Activated T-cell treated with anti-CD3 and anti-CD28 coated beads, Interleukin-2, amount 50 U/mL, for 48 hours (primary cell): Measurements from ENCODE around the gene VGLL4.
"Not testable (repeated sequence)": the region's sequence is repeated elsewhere in the genome, so short reads cannot be mapped to it uniquely, and the experiment has no call there.

Experiments
- DNase-seq, 2 experiments: peaks; one replicate each; pipeline ENCODE4 v3.0.0-alpha.2; 2020

Gene VGLL4, protein sequence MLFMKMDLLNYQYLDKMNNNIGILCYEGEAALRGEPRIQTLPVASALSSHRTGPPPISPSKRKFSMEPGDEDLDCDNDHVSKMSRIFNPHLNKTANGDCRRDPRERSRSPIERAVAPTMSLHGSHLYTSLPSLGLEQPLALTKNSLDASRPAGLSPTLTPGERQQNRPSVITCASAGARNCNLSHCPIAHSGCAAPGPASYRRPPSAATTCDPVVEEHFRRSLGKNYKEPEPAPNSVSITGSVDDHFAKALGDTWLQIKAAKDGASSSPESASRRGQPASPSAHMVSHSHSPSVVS

DNA sequence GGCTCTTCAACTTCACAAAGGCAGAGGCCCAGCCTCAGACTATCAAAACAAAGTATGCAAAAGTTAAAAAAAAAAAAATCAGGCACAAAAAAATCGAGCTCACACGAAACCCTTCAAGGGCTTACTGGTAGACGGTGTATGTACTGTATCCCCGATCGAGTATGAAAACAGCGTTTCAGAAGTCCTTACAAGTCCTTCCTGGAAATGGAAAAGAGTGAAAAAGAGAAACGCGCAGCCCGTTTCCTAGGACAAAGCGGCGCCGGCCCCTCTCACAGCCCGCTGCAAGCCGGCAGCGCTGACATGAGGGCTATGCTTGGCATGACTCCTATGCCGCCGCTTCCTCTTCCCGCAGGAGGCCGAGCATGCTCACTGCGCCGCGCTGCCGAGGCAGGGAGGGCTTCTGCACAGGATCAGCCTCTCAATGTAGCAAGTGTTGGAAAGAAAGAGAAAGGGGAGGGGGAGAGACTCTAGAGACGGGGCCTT is at the start of gene VGLL4:
Gene VGLL4 (minus strand): TSS at position 311 of the 483 bp plus-strand sequence. CDS start 397 bp downstream, outside the sequence.
- peak; percentile 82 to 83 for DNase-seq

DNA sequence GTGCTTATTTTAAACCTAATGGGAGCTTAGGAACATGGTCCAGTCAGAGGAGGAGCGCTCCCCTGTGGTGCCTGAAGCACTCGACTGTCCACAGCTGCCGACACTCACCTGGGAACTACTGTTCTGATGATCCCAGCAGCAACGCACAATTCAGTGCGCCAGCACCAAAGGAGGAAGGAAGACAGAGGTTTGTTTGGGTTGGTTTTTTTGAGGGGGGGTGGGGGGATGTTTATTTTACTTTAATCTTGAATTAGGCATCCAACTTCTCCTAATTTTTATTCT is 48.8 kb upstream of the VGLL4 start:
- no peak for DNase-seq

DNA sequence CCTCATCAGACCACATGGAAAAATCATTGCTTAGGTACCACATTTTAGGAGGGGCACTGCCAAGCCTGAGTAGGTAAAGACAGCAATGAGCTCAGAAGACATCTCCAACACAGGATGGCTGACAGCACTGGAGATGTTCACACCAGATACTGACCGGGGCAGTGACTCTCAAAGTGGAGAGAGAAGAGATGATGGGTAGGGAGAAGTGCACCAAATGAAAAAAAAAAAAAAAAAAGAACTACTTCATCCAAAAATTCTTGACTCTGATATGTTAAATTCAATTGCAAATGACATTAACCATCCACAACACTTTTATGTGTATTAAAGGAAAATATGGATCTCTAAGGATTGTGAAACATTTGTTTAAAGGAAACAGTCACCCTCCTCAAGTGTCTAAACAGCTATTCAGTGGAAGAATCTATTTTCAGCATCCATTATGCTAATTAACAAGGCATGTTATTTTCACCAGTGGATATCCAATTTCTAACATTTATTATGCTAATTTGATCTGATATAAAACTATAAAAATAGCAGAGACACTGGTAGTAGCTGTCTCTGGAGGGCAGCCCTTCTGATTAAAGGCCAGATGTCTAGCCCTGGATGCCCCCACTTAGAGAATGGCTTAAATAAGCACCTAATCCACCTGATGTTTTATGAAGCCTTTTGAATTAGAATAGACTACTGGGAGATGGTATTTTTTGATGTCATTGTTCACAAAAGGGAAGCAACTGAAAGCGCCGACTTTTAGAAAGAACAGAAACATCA is 48.2 kb upstream of the VGLL4 start:
- DNase-seq = no peak

DNA sequence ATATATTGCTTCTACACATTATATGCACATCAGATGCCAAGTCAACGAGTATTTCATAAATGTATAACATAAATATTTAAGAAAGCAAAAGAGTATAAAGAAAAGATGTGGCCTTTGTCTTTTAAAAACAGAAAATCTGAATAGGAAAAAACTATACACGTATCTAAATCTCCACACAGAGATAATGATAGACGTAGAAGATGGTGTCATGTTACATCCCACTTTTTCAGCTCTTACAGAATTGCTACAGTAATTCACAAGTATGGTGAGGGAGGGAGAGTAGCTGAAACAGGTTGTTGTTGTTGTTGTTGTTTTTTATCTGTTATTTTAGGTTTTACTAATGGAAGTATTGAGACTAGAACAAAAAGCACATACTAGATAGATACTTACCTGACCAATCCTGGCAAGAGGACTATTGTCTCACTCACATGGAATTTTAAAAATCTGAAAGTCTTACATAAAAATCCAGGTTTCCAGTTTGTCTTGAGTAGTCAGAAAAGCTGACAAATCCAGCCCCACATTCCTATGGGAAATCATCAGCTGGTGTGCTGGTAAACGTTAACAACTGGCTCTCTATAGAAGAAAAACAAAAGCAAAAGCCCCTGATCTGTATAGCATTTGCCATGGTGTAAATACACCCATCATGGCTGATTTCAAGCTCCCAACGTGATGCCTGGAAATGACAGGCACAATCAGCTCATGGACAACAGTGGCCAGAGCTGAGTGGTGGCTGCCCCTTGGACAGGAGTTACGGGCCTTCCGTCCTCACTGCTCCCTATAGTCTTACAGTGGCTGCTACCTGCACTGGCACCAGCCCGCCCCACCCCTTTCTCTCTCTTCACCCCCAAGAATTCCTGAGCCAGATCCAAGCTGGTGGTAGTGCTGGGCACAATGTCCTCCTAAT is 47.4 kb upstream of the VGLL4 start:
- no peak for DNase-seq

DNA sequence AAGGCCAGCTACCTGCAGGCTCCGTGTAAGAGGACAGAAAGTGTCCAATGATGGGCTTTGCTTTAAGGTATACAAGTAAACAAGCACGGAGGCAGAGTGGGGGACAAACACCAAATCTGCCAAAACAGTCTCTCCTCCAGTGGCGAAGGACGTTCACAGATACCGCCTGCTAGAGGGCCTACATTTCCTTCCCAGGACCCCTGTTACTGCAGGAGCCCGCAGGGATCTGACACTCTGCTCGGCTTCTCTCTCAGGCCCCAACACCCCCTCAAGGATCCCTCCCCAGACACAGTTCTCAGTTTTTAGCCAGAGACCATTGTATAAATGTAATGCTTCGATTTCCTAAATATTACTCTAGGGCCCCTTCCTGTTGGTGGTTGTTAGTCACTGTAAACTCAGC is 46.0 kb upstream of the VGLL4 start:
- no peak for DNase-seq

DNA sequence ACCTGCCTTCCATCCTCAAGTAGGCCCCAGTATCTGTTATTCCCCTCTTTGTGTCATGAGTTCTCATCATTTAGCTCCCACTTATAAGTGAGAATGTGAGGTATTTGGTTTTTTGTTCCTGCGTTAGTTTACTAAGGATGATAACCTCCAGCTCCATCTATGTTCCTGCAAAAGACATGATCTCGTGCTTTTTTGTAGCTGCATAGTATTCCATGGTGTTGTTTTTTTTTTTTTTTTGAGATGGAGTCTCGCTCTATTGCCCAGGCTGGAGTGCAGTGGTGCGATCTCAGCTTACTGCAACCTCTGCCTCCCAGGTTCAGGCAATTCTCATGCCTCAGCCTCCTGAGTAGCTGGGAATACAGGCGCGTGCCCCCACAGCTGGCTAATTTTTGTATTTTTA is 41.3 kb upstream of the VGLL4 start:
- not testable (repeated sequence) for DNase-seq

DNA sequence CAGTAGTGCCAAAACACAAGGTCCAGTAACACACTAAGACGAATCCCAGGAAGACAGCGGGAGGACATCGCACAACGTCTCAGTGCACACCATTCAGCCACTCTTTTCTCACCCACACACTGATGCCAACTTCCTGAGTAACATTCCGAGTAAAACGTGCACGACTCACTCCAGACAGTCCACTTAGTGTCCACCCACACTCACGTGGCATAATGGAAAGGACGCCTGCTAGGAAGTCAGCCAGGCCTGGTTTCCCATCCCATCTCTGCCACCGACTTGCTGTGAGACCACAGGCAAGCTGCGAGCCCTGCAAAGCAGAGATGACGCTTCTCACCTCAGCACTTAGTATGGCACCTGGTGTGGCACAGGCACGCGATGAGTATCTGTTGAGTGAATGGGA is 36.8 kb upstream of the VGLL4 start:
- no peak for DNase-seq

DNA sequence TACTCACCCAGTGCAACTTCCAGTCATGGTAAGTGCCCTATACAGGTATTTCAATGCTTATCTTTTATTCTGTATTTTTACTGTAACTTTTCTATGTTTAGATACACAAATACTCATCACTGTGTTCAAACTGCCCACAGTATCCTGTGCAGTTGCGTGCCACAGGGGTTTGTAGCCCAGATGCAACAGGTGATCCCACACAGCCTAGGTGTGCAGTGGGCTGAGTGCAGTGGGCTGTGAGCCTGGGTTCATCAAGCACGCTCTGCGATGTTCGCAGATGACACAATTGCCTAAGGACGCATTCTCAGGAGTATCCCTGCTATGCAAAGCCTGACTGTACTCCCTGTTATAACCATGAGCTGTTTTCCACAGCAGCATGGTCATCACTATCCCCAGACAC is 36.2 kb upstream of the VGLL4 start:
- DNase-seq = no peak

DNA sequence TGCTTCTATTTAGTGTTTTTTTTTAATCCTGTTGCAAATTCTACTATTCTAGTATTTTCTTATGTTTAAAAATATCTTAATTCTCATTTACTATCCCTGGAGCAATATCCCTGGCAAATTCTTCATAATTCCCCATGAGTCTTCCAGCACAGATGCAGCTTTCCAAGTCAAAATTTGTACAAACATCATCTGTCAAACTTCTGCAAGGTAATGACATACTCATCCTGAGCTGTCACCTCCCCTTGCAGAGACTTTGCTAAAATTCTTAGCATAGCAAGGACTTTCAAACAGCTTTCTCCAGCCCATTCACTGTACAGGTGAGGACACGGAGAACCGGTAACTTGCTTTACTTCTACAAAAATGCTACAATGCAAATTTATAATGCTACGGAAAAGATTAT is 28.6 kb upstream of the VGLL4 start:
- DNase-seq = no peak

DNA sequence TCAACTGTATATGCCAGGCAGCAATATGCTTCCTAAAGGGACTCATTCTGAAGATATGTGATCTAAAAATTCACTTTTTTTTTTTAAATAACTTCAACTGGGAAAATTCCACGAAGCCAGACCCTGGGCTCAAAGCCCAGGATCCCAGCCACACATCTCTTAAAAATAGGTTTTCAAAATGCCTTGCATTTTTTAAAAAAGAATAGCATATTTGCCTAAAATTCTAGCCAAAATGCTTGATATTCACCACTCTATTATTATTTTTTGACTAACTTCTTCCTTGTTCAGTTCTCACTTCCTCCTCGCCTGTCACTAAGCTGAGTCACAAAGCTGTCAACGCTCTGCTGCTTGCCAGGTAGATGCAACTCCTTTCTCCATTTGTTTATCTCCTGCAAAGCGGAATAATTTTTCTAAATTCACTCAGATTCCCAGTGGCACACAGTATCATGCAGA is 28.0 kb upstream of the VGLL4 start:
- no peak for DNase-seq

DNA sequence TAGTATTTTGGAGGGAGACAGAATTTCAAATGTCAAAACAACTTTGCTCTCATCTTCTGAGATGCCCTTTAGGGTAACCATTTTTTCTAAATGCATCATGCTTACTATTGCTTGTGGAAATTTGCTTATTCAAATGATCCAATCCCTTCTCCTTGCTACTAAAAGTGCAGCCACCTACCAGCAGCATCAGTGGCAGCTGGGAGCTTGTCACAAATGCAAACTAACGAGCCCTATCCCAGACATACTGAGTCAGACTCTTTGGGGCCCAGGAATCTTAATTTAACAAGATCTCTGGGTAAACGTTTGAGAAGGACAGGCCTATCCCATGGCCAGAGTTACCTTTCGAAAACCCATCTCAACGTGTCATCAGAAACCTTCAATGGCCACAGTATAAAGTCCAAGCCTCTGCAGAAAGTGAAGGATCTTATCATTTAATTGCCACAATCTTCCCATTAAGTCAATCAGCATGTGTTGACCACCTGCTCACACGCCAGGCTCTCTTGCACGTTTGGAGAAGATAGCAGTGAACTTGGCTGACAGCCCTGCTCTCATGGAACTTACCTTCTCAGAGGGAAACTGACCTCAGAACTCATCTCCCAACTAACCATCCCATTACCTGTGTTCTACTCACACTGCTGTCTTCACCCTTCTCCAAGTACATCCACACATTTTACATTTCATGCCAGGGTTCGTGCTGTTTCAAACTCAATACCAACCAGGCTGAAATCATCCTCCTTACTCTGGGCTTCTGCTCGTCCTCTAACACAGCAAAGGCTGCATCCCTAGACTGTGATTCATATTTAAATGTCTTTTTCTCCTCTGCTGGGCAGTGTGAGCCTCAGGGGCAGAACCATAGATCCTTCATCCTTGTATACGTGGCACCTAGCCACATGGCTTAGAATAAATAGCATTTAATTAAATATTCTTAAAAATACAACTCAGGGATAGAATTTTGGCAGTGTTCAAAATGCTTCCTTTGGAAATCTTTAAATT is 24.8 kb upstream of the VGLL4 start:
- DNase-seq = no peak

DNA sequence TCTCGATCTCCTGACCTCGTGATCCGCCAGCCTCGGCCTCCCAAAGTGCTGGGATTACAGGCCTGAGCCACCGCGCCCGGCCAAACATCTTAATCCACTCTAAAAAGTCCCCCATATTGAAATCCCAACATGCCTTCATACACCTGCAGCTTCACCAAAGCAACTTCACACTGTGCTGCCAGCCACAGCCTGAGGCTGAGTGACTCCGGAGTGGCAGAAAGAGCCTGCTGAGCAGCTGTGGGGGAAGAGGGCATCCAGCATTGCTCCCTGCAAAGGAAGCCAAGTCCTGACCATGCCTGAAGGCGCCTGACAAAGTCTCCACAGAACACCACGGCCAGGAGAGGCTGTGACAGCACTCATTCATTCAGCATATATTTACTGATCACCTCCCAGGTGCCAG is 21.6 kb upstream of the VGLL4 start:
- no peak for DNase-seq

DNA sequence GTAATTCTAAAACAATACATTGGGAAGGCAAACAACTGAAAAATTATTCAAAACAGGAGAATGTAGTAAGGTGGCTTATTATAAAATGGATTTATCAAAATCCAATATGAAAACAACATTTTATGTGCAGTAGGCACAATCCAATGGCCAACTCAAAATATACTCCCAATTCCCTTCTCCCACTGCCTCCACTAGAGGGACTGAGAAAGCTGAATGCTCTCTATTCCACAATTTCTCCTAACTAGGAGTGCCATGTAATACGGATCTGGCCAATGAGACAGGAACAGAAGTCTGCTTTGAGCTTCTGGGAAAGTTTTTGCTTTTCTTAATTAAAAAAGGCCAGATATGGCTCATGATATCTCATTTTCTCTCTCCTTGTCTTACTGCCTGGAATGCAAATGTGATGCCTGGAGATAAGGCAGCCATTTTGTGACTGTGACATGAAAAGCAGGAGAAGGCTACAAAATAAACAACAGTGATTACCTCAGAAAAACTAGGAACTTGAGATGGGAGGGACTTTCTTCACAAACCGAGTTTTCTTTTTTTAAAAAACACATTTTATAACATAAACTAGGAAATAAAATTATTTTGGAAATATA is 18.8 kb upstream of the VGLL4 start:
- DNase-seq = no peak

DNA sequence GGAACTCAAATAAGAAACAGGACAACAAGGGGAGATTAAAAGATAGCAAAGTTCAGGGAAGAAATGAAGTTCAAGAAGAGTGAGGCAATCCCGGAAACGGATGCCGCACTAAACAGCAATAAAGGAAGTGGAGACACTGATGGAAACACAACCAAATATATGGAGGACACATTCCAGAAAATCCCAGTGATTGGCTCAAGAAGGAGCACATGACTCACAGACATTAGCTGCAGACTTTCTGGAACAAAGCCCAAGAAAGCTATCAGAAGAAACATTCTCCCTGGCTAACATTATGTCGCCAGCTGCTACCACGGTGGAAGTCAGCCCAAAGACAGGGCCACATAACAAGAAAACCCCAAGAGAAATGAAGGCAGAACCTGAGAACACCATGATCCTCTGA is 18.1 kb upstream of the VGLL4 start:
- DNase-seq = no peak

DNA sequence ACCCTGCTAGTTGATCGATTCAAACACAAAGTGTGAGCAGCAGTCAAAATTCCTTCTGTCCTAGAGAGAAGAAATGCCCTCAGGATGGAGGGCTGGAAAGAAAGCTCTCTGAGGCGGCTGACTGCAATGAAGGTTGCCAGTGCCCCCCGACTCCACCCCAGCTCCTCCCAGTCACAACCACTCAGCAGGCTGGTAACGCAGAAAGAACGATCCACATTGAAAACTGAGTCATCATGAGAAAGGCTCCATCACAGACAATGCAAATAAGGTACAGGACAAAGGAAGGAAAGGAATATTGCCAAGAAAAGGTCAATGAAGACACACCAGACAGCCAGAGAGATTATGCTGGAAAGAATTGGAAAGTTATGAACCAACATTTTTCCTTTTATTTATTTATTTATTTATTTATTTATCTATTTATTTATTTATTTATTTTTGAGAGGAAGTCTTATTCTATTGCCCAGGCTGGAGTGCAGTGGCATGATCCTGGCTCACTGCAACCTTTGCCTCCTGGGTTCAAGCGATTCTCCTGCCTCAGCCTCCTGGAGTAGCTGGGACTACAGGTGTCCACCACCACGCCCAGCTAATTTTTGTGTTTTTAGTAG is 17.4 kb upstream of the VGLL4 start:
- no peak for DNase-seq

DNA sequence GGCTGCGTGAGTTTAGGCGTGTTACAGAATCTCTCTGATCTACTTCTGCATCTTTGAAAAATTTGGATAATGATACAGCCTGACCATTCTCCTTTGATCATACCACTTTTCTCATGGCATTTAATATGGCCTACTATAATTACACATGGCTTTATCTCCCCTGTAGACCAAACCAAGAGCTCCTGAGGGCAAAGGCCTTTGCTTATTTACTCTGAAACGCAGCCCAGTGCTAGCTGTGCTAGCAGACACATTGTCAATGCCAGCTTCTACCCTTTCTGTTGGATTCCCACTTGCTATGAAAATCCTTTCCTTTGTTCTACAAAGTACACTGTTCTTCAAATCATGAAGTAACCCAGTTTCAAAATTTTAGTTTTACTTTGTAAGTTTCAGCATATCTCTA is 16.5 kb upstream of the VGLL4 start:
- DNase-seq = no peak

DNA sequence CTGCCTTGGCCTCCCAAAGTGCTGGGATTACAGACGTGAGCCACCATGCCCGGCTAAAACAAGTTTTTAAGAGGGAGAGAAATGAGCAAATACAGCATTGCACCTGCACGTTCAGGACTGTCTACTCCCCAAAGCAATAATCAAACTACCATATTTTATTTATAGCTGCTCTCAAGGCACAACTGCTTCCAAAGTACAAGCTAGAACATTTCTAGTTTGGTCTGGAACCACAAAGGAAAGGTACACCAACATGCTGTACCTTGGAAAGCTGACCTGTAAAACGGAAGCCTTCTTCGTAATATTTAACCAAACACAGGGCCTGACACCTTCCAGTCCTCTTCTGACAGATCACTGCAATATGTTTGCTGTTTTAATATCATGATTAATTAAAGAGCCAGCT is 14.5 kb upstream of the VGLL4 start:
- DNase-seq = no peak

DNA sequence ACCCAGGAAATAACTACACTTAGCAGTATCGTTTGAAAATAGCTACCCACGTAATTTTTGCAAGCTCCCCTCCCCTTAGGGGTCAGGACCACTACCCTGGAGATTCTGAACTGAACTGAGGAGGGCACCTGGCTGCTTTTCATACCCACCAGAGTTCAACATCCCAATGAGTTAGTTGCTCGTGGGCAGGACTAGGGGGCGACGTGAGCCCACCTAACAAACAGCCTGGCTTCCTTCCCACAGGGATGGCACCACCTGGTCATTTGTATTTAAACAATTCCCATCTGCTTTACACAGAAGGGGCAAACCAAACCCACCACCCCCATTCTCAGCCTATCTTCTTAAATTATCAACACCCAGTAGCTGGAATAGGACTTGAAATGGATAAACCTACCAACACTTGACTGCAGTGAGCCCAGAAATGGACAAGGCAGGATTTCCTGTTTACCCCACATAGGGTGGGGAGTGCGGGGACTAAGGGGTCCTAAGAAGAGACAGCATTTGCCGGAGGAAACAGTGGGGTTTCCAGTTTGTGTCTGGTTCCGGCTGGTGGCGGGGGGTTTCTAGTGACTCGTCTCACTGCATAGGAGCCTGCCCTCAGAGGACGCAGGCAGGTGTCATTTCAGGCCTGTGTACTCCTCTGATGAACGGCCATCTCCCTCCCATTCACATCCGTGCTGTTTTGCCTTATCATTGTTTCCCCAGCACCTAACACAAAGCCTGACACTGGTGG is 11.6 kb upstream of the VGLL4 start:
- DNase-seq = no peak

DNA sequence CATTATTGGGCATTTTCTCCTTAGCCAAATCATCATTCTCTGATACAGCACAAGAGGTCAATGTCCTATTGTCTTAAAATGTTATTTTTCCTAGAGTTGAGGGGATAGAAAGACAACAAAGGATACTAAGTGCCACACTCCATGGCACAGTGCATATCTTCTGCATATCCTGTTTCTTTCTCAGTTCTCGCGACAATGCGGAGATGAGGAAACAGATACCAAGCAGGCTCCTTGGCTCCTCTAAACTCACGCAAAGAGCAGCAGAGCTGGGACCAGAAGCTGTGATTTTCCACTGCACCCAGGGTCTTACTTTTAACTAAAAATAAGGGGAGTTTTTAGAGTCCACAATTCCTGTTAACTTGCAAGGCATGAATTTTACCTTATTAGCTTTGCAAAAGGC is 10.5 kb upstream of the VGLL4 start:
- DNase-seq = no peak

DNA sequence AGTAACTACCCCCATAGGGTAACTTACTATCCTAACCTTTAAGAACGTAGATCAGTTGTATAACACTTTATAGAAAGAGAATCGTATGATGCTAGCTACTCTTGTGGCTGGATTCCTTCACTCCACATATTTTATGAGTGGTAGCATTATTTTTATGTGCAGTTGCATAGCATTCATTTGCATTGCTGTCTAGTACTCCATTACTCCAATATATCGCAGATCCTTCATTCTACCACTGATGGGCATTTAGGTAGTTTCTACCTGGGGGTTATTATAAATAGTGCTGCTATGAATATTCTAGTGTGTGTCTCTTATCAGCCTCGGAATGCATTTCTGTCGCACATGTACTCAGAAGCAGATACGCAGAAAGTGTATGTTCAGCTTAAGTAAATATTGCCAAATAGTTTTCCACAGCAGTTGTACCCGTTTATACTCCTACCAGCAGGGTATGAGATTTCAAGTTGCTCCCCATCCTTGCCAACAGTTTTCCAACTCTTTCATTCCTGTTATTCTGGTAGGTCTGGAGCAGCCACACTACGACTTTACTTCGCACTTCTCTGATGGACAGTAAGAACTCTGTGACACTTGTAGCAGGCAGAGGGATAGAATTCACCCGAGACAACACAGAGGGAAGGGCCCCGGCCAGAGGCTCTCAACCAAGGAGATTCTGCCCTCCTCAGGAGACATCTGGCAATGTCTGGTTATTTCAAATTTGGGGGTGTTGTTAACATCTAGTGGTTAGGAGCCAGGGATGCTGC is 9.8 kb upstream of the VGLL4 start:
- DNase-seq = no peak
